ENCODE data around the gene PRSS22.

DNA sequence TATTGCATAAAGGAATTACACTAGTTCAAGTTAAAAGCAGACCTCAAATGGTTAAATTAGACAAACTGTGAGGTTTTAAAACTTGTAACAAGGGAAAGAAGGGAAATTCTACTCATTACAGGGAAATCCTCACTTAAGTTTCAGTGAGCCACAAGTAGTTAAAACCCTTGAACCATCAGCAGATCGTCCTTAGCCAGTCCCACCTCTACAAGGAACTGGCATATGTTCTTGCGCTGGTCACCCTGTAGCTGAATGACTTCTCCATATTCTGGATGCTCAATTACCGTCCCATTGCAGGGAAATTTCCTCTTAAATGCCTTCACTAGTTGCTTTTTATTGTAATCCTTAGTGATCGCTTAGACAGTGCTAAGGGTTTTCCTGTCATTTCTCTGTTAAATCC lies 35.5 kb downstream of the PRSS22 start:
- TF ChIP-seq, protein P1, sequence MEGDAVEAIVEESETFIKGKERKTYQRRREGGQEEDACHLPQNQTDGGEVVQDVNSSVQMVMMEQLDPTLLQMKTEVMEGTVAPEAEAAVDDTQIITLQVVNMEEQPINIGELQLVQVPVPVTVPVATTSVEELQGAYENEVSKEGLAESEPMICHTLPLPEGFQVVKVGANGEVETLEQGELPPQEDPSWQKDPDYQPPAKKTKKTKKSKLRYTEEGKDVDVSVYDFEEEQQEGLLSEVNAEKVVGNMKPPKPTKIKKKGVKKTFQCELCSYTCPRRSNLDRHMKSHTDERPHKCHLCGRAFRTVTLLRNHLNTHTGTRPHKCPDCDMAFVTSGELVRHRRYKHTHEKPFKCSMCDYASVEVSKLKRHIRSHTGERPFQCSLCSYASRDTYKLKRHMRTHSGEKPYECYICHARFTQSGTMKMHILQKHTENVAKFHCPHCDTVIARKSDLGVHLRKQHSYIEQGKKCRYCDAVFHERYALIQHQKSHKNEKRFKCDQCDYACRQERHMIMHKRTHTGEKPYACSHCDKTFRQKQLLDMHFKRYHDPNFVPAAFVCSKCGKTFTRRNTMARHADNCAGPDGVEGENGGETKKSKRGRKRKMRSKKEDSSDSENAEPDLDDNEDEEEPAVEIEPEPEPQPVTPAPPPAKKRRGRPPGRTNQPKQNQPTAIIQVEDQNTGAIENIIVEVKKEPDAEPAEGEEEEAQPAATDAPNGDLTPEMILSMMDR (conservative IDR thresholded peaks at IDR 0.05 in 1 of 2, IDR thresholded peaks at IDR 0.05 in 1 of 2; ENCODE audit: extremely low read depth in 1 of 2, insufficient read depth in 1 of 2, low read depth in 1 of 2, low read length in 2 of 2) = no peak
- TF ChIP-seq EZH2 (IDR thresholded peaks at IDR 0.05; ENCODE audit: borderline replicate concordance, low read length) = no peak
